HepG2 (cell line): Measurements from ENCODE around the gene PLIN5. TPM values are rescaled to one million over a fixed set of nuclear protein-coding genes. Genes with fewer than 3 reads are reported as not detected.

ENCODE experiments used
- ATAD3A ChIP-seq: sonication (generic); formaldehyde crosslinking; IDR thresholded peaks from 2 replicates; pipeline ENCODE4 v1.4.0; 2020; ENCODE audit warnings: missing genetic modification reagents
- ATF3 ChIP-seq: sonication (generic); formaldehyde crosslinking; IDR thresholded peaks from 2 replicates; pipeline ENCODE4 v1.4.0; 2020; ENCODE audit warnings: missing genetic modification reagents
- CAMTA2 ChIP-seq: sonication (generic); formaldehyde crosslinking; IDR thresholded peaks from 2 replicates; pipeline ENCODE4 v1.4.0; 2020; ENCODE audit warnings: mild to moderate bottlenecking, missing genetic modification reagents, borderline replicate concordance
- CCAR2 ChIP-seq: fragments of 200-400 bp; formaldehyde crosslinking; optimal IDR thresholded peaks from 2 replicates; pipeline ENCODE3; 2018; ENCODE audit warnings: low read depth, mild to moderate bottlenecking, low read length, moderate library complexity
- CHD4 ChIP-seq: fragments of 200-600 bp; sonication (generic); IDR thresholded peaks from 2 replicates; pipeline ENCODE4 v1.7.0; 2017; ENCODE audit warnings: mild to moderate bottlenecking, low read length, borderline replicate concordance
- DNMT1 ChIP-seq: sonication (generic); formaldehyde crosslinking; IDR thresholded peaks from 2 replicates; pipeline ENCODE4 v1.5.1; 2020; ENCODE audit warnings: mild to moderate bottlenecking, missing genetic modification reagents
- EP300 ChIP-seq, 3 experiments: sonication (generic) in 1 of 3; formaldehyde crosslinking in 1 of 3; IDR thresholded peaks; 2 replicates each; pipeline versions ENCODE4 v1.5.1 to v1.6.1; 2011 to 2020; ENCODE audit warnings: low read depth in 2 of 3, low read length in 2 of 3, borderline replicate concordance in 1 of 3, improper control_type of control experiment in 1 of 3, mild to moderate bottlenecking in 1 of 3, missing genetic modification reagents in 1 of 3, moderate library complexity in 1 of 3
- GABPB1 ChIP-seq: IDR thresholded peaks from 2 replicates; pipeline ENCODE4 v1.6.1; 2016; ENCODE audit warnings: mild to moderate bottlenecking, missing genetic modification reagents, moderate library complexity, missing compliant biosample characterization
- HNRNPUL1 ChIP-seq: fragments of 200-400 bp; formaldehyde crosslinking; IDR thresholded peaks from 2 replicates; pipeline ENCODE4 v1.6.1; 2017; ENCODE audit warnings: low read depth, mild to moderate bottlenecking, low read length, moderate library complexity
- ISX ChIP-seq: sonication (generic); formaldehyde crosslinking; conservative IDR thresholded peaks from 2 replicates; pipeline ENCODE4 v1.5.0; 2020; ENCODE audit warnings: missing genetic modification reagents
- KDM6A ChIP-seq: IDR thresholded peaks from 2 replicates; pipeline ENCODE4 v1.6.1; 2016; ENCODE audit warnings: low read depth
- RFX5 ChIP-seq: IDR thresholded peaks from 2 replicates; pipeline ENCODE4 v1.6.1; 2011; ENCODE audit warnings: low read depth, low read length, improper control_type of control experiment
- TBX2 ChIP-seq: sonication (generic); formaldehyde crosslinking; IDR thresholded peaks from 2 replicates; pipeline ENCODE4 v1.5.0; 2020; ENCODE audit warnings: missing genetic modification reagents, mild to moderate bottlenecking, borderline replicate concordance
- TEAD3 ChIP-seq: optimal IDR thresholded peaks from 2 replicates; pipeline ENCODE3; 2016; ENCODE audit warnings: borderline replicate concordance
- TFAP4 ChIP-seq: sonication (generic); IDR thresholded peaks from 2 replicates; pipeline ENCODE4 v1.6.1; 2016; ENCODE audit warnings: low read depth, borderline replicate concordance
- TOPORS ChIP-seq: sonication (generic); formaldehyde crosslinking; IDR thresholded peaks from 2 replicates; pipeline ENCODE4 v1.8.0; 2023; ENCODE audit warnings: mild to moderate bottlenecking, missing genetic modification reagents
- ZBTB42 ChIP-seq: sonication (generic); formaldehyde crosslinking; IDR thresholded peaks from 2 replicates; pipeline ENCODE4 v1.5.0; 2020; ENCODE audit warnings: mild to moderate bottlenecking, missing genetic modification reagents
- ZBTB7A ChIP-seq: sonication (generic); formaldehyde crosslinking; IDR thresholded peaks from 2 replicates; pipeline ENCODE4 v1.8.0; 2022; ENCODE audit warnings: mild to moderate bottlenecking, missing genetic modification reagents
- ZNF121 ChIP-seq: sonication (generic); formaldehyde crosslinking; IDR thresholded peaks from 2 replicates; pipeline ENCODE4 v1.5.0; 2020; ENCODE audit warnings: mild to moderate bottlenecking, missing genetic modification reagents
- ZNF263 ChIP-seq: sonication (generic); formaldehyde crosslinking; IDR thresholded peaks from 2 replicates; pipeline ENCODE4 v1.4.0; 2020; ENCODE audit warnings: missing genetic modification reagents
- ZNF264 ChIP-seq: sonication (generic); formaldehyde crosslinking; IDR thresholded peaks from 2 replicates; pipeline ENCODE4 v1.4.0; 2020; ENCODE audit warnings: missing genetic modification reagents
- ZNF292 ChIP-seq: sonication (generic); formaldehyde crosslinking; IDR thresholded peaks from 2 replicates; pipeline ENCODE4 v1.8.1; 2022; ENCODE audit warnings: mild to moderate bottlenecking, low read depth, missing genetic modification reagents, borderline replicate concordance
- ZNF30 ChIP-seq: sonication (generic); formaldehyde crosslinking; IDR thresholded peaks from 2 replicates; pipeline ENCODE4 v1.5.0; 2020; ENCODE audit warnings: mild to moderate bottlenecking, missing genetic modification reagents
- ZNF329 ChIP-seq: sonication (generic); formaldehyde crosslinking; IDR thresholded peaks from 2 replicates; pipeline ENCODE4 v1.9.0; 2021; ENCODE audit warnings: low read depth, mild to moderate bottlenecking, missing genetic modification reagents
- ZNF562 ChIP-seq: sonication (generic); formaldehyde crosslinking; IDR thresholded peaks from 2 replicates; pipeline ENCODE4 v1.8.0; 2022; ENCODE audit warnings: missing genetic modification reagents, borderline replicate concordance
- ZNF567 ChIP-seq: sonication (generic); formaldehyde crosslinking; IDR thresholded peaks from 2 replicates; pipeline ENCODE4 v1.8.1; 2023; ENCODE audit warnings: mild to moderate bottlenecking, missing genetic modification reagents, borderline replicate concordance
- ZNF781 ChIP-seq: sonication (generic); formaldehyde crosslinking; IDR thresholded peaks from 2 replicates; pipeline ENCODE4 v1.5.1; 2020; ENCODE audit warnings: borderline replicate concordance, mild to moderate bottlenecking, missing genetic modification reagents; ENCODE audit errors: not compliant biosample characterization
- polyA plus RNA-seq, 8 experiments: library from polyadenylated mRNA; depleted of rRNA in 3 of 8; stranded (reverse) in 7 of 8; unstranded in 1 of 8; fragments of >200 nt; fragmentation: Illumina TruSeq in 4 of 8; extraction: Trizol in 4 of 8; gene quantifications; 2 replicates each; pipeline versions ENCODE4 v1.2.1 to v1.2.3, GENCODE V29; 2011 to 2016; ENCODE audit warnings: low read depth in 4 of 8, missing spikeins in 1 of 8, mixed read lengths in 1 of 8; ENCODE audit not compliant: insufficient read depth in 1 of 8
- total RNA-seq, 5 experiments: library from RNA; depleted of rRNA; stranded (reverse); fragments of >200 nt; fragmentation: Illumina TruSeq; extraction: Trizol; gene quantifications; 2 replicates each; pipeline ENCODE4 v1.2.3, GENCODE V29; 2016; ENCODE audit warnings: low read depth in 1 of 5
- TF ChIP-seq, protein P1 (sequence below): sonication (generic); formaldehyde crosslinking; IDR thresholded peaks from 2 replicates; pipeline ENCODE4 v1.5.1; 2020; ENCODE audit warnings: missing genetic modification reagents, mild to moderate bottlenecking, borderline replicate concordance

Gene PLIN5
- total and polyA plus RNA-seq, 2 of the 13 experiments (the other 11 are each of a cell fraction or from before 2014, with no cell fraction given) = 1.8 to 4.8 TPM

DNA sequence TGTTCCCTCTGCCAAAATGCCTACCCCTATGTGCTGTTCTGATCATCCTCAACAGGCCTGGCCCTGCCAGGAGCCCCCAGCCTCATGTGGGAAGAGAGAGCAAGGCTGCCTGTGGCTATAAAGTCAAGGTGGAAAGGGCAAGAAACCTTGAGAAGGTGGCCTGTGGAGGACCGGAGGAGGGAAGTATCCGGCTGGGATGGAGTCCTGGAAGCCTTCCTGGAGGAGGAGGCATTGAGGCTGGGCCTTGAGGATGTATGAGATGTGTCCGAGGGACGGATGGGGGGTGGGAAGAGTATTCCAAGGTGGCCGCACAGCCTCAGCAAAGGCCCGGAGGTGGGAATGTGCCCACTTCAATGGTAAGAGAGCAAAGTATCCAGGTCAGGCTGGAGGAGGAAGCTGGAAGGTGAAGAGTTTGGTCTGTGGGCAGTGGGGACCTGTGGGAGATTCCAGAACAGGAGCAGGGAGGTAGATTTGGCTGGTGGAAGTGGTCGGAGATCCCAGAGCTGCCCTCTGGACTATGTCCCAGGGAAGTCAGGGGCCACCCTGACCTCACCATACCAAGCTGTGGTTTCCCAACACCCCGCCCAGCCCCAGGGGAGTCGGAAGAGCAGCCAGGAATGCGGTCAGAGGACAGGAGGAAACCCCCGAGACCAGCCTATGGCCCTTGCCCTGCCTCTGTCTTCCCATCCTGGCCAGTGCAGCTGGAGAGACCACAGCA, 13.7 kb downstream of the PLIN5 start (continued):
- TF ChIP-seq EP300 (IDR thresholded peaks at IDR 0.05; ENCODE audit: low read depth in 2 of 2, low read length in 2 of 2) (peak in 1 of 2 experiments; percentile 72; a peak in 1 of 4 replicates), EP300 (CRISPR knock-in tag; IDR thresholded peaks at IDR 0.05; ENCODE audit: borderline replicate concordance) (peak; percentile 51; the same call in 1 of the 2 replicates), RFX5 (no peak), ZNF562 (no peak), TOPORS (no peak), ZNF264 (CRISPR knock-in tag) (no peak; the same call in 1 of the 2 replicates), DNMT1 (no peak), ISX (no peak), ZNF263 (no peak), CCAR2 (no peak), ATAD3A (no peak), CHD4 (0 out of 2 replicates have a peak, but pooled peaks have one; percentile 21), ZNF567 (no peak), KDM6A (CRISPR knock-in tag) (peak; percentile 61; the same call in 1 of the 2 replicates), ZNF292 (no peak), CAMTA2 (CRISPR knock-in tag) (no peak), ZNF30 (no peak), ZNF121 (CRISPR knock-in tag) (no peak), TFAP4 (no peak), TBX2 (no peak), ZNF781 (CRISPR knock-in tag) (no peak), ZBTB7A (CRISPR knock-in tag) (no peak), ATF3 (CRISPR knock-in tag) (0 out of 2 replicates have a peak, but pooled peaks have one; percentile 32), GABPB1 (peak; percentile 36; the same call in 1 of the 2 replicates), HNRNPUL1 (no peak), ZBTB42 (CRISPR knock-in tag) (no peak), ZNF329 (no peak), TEAD3 (CRISPR knock-in tag) (peak; percentile 97)
- TF ChIP-seq, protein P1, sequence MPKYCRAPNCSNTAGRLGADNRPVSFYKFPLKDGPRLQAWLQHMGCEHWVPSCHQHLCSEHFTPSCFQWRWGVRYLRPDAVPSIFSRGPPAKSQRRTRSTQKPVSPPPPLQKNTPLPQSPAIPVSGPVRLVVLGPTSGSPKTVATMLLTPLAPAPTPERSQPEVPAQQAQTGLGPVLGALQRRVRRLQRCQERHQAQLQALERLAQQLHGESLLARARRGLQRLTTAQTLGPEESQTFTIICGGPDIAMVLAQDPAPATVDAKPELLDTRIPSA (CRISPR knock-in tag) = no peak
